ENCODE measurements around the gene PLEKHM2.

The PLEKHM2 gene

DNA sequence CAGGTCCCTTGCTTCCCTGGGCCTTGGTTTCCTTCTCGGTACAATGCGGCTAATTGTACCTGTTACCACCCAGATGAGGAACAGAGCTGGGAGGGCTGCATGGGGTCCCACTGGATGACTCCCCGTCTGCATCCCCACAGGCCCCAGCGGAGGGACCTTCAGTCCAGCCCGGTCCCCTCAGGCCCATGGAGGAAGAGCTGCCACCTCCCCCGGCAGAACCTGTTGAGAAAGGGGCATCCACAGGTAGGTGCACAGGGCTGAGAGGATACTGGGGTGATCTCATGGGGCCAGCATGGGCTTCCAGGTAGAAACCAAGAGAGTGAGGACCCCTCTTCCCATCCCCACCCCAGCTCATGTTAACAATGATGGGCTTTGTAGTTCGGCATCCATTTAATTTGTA lies 84.3 kb downstream of the PLEKHM2 start:
- peaks cover 31% of the 10 kb centered on the region for H3K36me3 ChIP-seq (ENCODE audit: control insufficient read depth, insufficient read depth, low read length)
- H3K27me3 ChIP-seq (ENCODE audit: control insufficient read depth, insufficient read depth, low read length): no peaks in the 10 kb centered on the region
- no peak overlapping the region for H3K9ac ChIP-seq (ENCODE audit: low read length)
- no peaks in the 10 kb centered on the region for H3K4me1 ChIP-seq (ENCODE audit: control insufficient read depth, insufficient read depth, low read length)
- no peak overlapping the region for H3K4me3 ChIP-seq (ENCODE audit: low read length)
- H3K27ac ChIP-seq (ENCODE audit: low read depth, low read length): no peak overlapping the region

GRCh38 chr1:15770313-15770962 lies 86.3 kb downstream of the PLEKHM2 start:
- H3K36me3 ChIP-seq (ENCODE audit: control insufficient read depth, insufficient read depth, low read length): peaks cover 38% of the 10 kb centered on the region
- no peak overlapping the region for H3K4me3 ChIP-seq (ENCODE audit: low read length)
- H3K4me1 ChIP-seq (ENCODE audit: control insufficient read depth, insufficient read depth, low read length): no peaks in the 10 kb centered on the region
- H3K9ac ChIP-seq (ENCODE audit: low read length): no peak overlapping the region
- H3K27me3 ChIP-seq (ENCODE audit: control insufficient read depth, insufficient read depth, low read length): no peaks in the 10 kb centered on the region
- H3K27ac ChIP-seq (ENCODE audit: low read depth, low read length): no peak overlapping the region

GRCh38 chr1:15771836-15772515 lies 87.9 kb downstream of the PLEKHM2 start:
- H3K36me3 ChIP-seq (ENCODE audit: control insufficient read depth, insufficient read depth, low read length): peaks cover 35% of the 10 kb centered on the region
- H3K4me1 ChIP-seq (ENCODE audit: control insufficient read depth, insufficient read depth, low read length): no peaks in the 10 kb centered on the region
- no peak overlapping the region for H3K27ac ChIP-seq (ENCODE audit: low read depth, low read length)
- no peaks in the 10 kb centered on the region for H3K27me3 ChIP-seq (ENCODE audit: control insufficient read depth, insufficient read depth, low read length)
- no peak overlapping the region for H3K4me3 ChIP-seq (ENCODE audit: low read length)
- H3K9ac ChIP-seq (ENCODE audit: low read length): no peak overlapping the region

DNA sequence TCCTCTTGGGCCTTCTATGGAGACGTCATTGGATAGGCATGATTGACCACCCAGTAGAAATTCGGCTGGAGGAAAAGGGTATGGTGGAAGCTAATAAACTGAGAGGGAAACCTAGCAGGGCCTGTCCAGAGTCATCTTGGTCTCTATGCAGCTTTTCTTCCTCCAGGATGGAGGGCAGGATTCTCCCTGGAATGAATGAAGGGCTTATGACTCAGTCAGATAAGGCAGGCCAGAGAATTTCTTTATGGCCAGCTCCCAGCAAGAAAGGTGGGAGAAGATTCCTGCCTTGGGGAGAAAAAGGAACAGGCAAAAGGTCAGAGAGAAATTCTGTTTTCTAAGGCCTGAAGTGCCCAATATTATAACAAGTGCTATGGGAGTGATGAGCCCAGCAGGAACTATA lies 91.6 kb downstream of the PLEKHM2 start:
- Histone ChIP-seq H3K4me3 (ENCODE audit: low read length) (no peak overlapping the region), H3K27me3 (ENCODE audit: control insufficient read depth, insufficient read depth, low read length) (no peaks in the 10 kb centered on the region), H3K9ac (ENCODE audit: low read length) (no peak overlapping the region), H3K27ac (ENCODE audit: low read depth, low read length) (no peak overlapping the region), H3K4me1 (ENCODE audit: control insufficient read depth, insufficient read depth, low read length) (no peaks in the 10 kb centered on the region), H3K36me3 (ENCODE audit: control insufficient read depth, insufficient read depth, low read length) (peaks cover 25% of the 10 kb centered on the region)

GRCh38 chr1:15777909-15778707 lies 94.0 kb downstream of the PLEKHM2 start:
- Histone ChIP-seq H3K4me3 (ENCODE audit: low read length) (no peak overlapping the region), H3K27ac (ENCODE audit: low read depth, low read length) (no peak overlapping the region), H3K9ac (ENCODE audit: low read length) (no peak overlapping the region), H3K27me3 (ENCODE audit: control insufficient read depth, insufficient read depth, low read length) (no peaks in the 10 kb centered on the region), H3K36me3 (ENCODE audit: control insufficient read depth, insufficient read depth, low read length) (peaks cover 12% of the 10 kb centered on the region), H3K4me1 (ENCODE audit: control insufficient read depth, insufficient read depth, low read length) (no peaks in the 10 kb centered on the region)

Data from rectal smooth muscle tissue (tissue), 1 donor.